Transverse colon (tissue), 4 donors: ENCODE data around the gene NUCKS1. TPM values are rescaled to one million over a fixed set of nuclear protein-coding genes. Genes with fewer than 3 reads are reported as not detected.

ENCODE experiments used
- DNase-seq: peaks from one replicate; pipeline ENCODE4 v3.0.0-alpha.2; 2019
- H3K27ac ChIP-seq, 4 donors: fragments of 200-600 bp; sonication (generic); 2 replicates each; pipeline ENCODE4 v1.5.1; 2016 to 2018; ENCODE audit warnings: inconsistent platforms in 4 of 4
- H3K27me3 ChIP-seq: fragments of 200-600 bp; sonication (generic); 2 replicates; pipeline ENCODE4 v1.5.1; 2017; ENCODE audit warnings: inconsistent platforms
- H3K36me3 ChIP-seq, 4 donors: fragments of 200-600 bp; sonication (generic); 2 replicates each; pipeline ENCODE4 v1.5.1; 2017 to 2019; ENCODE audit warnings: inconsistent platforms in 4 of 4
- H3K4me1 ChIP-seq, 4 donors: fragments of 200-600 bp; sonication (generic); 2 replicates each; pipeline ENCODE4 v1.5.1; 2017 to 2020; ENCODE audit warnings: inconsistent platforms in 4 of 4
- H3K4me3 ChIP-seq, 4 donors: fragments of 200-600 bp; sonication (generic); 1 replicate in 1 of 4; 2 replicates in 3 of 4; pipeline versions ENCODE4 v1.5.1 to v1.6.1; 2017 to 2019; ENCODE audit warnings: inconsistent platforms in 4 of 4
- H3K9me3 ChIP-seq, 2 donors: fragments of 200-600 bp; sonication (generic); 2 replicates each; pipeline ENCODE4 v1.5.1; 2017 to 2019; ENCODE audit warnings: inconsistent platforms in 2 of 2
- EP300 ChIP-seq: sonication (generic); formaldehyde crosslinking; IDR thresholded peaks from one replicate; pipeline ENCODE4 v1.6.1; 2017; ENCODE audit warnings: antibody characterized with exemption, low read depth
- POLR2A ChIP-seq: fragments of 450-650 bp; IDR thresholded peaks from one replicate; pipeline ENCODE4 v1.6.1; 2016; ENCODE audit warnings: antibody characterized with exemption, mild to moderate bottlenecking, moderate library complexity
- POLR2AphosphoS5 ChIP-seq, 3 donors: sonication (generic); formaldehyde crosslinking; IDR thresholded peaks; one replicate each; pipeline ENCODE4 v1.6.1; 2016; ENCODE audit warnings: antibody characterized with exemption in 3 of 3
- WGBS, 2 donors: methylation state at CpG; one replicate each; pipeline ENCODE4 v1.1.5; 2018; ENCODE audit warnings: low coverage in 1 of 2; 5-methylcytosine and 5-hydroxymethylcytosine counted together
- in situ Hi-C, 4 donors: fragments of 200-750 bp; cut with MboI; loops; one replicate each; pipeline versions ENCODE4 v1.15.0 to v1.15.1; 2017; ENCODE audit warnings: low sequenced_read_pairs in 3 of 4, low pct_ligation_motif_present in 1 of 4, low pct_unique_long_range_greater_than_20kb in 1 of 4
- intact Hi-C: fragments of 100-400 bp; cut with DNase I; formaldehyde crosslinking; loops from one replicate; pipeline ENCODE4 v1.15.1; 2023; ENCODE audit warnings: low total_unique reads
- total RNA-seq, 4 donors: library from RNA; depleted of rRNA; stranded (reverse); fragments of >200 nt; gene quantifications; one replicate each; pipeline ENCODE4 v1.1.0, GENCODE V29; 2016
- TF ChIP-seq, protein P1 (sequence below), 5 experiments: fragments of 200-600 bp in 3 of 5; fragments of 450-650 bp in 2 of 5; sonication (generic) in 3 of 5; IDR thresholded peaks; 1 replicate in 2 of 5; 2 replicates in 3 of 5; pipeline ENCODE4 v1.5.1; 2016 to 2017; ENCODE audit warnings: antibody characterized with exemption in 5 of 5, inconsistent platforms in 3 of 5, mild to moderate bottlenecking in 2 of 5, moderate library complexity in 1 of 5

The NUCKS1 gene
- total RNA-seq, 4 donors from 2014 or later: 21.7 to 45.7 (median 35.1) TPM

GRCh38 chr1:205741681-205742080, 8.3 kb downstream of the NUCKS1 start:
- peaks cover 6 to 61% (median 25%) of the 10 kb centered on the region in 4 donors for H3K4me1 ChIP-seq
- WGBS, 2 donors: 63 to 67% methylated on average over 1 of the region's 1 CpG
- intact Hi-C loops: no loop called here

DNA sequence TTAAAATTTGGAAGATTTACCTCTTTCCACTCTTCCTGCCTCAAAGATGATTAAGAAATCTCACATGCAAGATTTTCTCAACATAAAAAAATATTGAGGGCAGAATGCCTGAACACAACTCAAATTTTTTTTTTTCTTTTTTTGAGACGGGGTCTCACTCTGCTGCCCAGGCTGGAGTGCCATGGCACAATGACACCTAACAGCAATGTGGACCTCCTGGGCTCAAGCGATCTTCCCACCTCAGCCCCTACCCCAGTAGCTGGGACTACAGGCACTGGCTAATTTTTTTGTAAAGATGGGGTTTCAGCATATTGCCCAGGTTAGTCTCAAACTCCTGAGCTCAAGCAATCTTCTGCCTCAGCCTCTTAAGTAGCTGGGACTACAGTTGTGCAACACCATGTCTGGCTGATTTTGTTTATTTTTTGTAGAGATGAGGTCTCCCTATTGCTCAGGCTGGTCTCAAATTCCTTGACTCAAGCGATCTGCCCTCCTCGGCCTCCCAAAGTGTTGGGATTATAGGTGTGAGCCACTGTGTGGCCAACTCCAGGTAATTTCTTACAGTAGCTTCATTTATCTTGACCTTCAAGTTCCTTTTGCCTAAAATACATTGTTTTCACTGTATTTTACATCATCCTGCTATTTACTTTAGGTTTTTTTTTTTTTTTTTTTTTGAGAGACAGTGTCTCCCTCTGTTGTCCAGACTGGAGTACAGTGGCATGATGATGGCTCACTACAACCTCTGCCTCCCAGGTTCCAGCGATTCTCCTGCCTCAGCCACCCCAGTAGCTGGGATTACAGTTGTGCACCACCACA, 10.4 kb downstream of the NUCKS1 start:
- no peak overlapping the region for H3K27ac ChIP-seq
- peaks cover 4 to 45% (median 13%) of the 10 kb centered on the region in 4 donors for H3K4me1 ChIP-seq
- no peaks in the 10 kb centered on the region for H3K27me3 ChIP-seq
- no peak overlapping the region for H3K4me3 ChIP-seq
- WGBS, 2 donors: 61 to 71% methylated on average over 5 of the region's 5 CpGs
- no peaks in the 10 kb centered on the region for H3K9me3 ChIP-seq
- no peaks in the 10 kb centered on the region for H3K36me3 ChIP-seq
- no peak for DNase-seq
- in situ Hi-C loops (no loop called here), intact Hi-C loops (no loop called here)
- TF ChIP-seq POLR2A (no peak), POLR2AphosphoS5 (IDR thresholded peaks at IDR 0.05) (no peak), EP300 (no peak)
- TF ChIP-seq, protein P1, sequence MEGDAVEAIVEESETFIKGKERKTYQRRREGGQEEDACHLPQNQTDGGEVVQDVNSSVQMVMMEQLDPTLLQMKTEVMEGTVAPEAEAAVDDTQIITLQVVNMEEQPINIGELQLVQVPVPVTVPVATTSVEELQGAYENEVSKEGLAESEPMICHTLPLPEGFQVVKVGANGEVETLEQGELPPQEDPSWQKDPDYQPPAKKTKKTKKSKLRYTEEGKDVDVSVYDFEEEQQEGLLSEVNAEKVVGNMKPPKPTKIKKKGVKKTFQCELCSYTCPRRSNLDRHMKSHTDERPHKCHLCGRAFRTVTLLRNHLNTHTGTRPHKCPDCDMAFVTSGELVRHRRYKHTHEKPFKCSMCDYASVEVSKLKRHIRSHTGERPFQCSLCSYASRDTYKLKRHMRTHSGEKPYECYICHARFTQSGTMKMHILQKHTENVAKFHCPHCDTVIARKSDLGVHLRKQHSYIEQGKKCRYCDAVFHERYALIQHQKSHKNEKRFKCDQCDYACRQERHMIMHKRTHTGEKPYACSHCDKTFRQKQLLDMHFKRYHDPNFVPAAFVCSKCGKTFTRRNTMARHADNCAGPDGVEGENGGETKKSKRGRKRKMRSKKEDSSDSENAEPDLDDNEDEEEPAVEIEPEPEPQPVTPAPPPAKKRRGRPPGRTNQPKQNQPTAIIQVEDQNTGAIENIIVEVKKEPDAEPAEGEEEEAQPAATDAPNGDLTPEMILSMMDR (IDR thresholded peaks at IDR 0.05): no peak

More at GRCh38 chr1:205741681-205742080, 8.3 kb downstream of the NUCKS1 start:
- no peak overlapping the region for H3K4me3 ChIP-seq
- no peaks in the 10 kb centered on the region for H3K27me3 ChIP-seq
- H3K9me3 ChIP-seq: no peaks in the 10 kb centered on the region
- TF ChIP-seq POLR2A (no peak), POLR2AphosphoS5 (IDR thresholded peaks at IDR 0.05) (no peak), EP300 (no peak)
- TF ChIP-seq, protein P1 (IDR thresholded peaks at IDR 0.05): no peak
- in situ Hi-C loops: no loop called here
- no peaks in the 10 kb centered on the region for H3K36me3 ChIP-seq
- DNase-seq: no peak
- H3K27ac ChIP-seq: no peak overlapping the region

DNA sequence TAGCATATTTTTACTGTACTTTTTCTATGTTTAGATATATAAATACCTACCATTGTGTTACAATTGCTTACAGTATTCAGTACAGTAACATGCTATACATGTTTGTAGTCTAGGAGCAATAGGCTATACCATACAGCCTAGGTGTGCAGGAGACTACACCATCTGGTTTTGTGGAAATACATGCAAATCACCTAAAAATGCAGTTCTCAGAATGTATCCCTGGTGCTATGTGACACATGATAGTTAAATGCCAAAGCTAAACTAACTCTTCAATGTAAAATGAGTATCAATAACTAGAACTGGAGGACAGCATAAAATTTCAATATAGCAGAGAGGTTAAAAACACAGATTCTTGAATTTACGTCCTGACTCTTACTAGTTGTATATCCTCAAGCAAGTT, 14.8 kb downstream of the NUCKS1 start:
- no peak overlapping the region for H3K27ac ChIP-seq
- no peaks in the 10 kb centered on the region for H3K9me3 ChIP-seq
- TF ChIP-seq, protein P1 (IDR thresholded peaks at IDR 0.05): no peak
- TF ChIP-seq EP300 (no peak), POLR2A (no peak), POLR2AphosphoS5 (IDR thresholded peaks at IDR 0.05) (no peak)
- peaks cover 0 to 40% (median 9%) of the 10 kb centered on the region in 4 donors for H3K4me1 ChIP-seq
- DNase-seq: no peak
- in situ Hi-C loops: no loop called here
- WGBS, 2 donors: 80 to 100% methylated on average over 1 of the region's 1 CpG
- H3K27me3 ChIP-seq: no peaks in the 10 kb centered on the region
- intact Hi-C loops: no loop called here
- no peak overlapping the region for H3K4me3 ChIP-seq
- no peaks in the 10 kb centered on the region for H3K36me3 ChIP-seq

DNA sequence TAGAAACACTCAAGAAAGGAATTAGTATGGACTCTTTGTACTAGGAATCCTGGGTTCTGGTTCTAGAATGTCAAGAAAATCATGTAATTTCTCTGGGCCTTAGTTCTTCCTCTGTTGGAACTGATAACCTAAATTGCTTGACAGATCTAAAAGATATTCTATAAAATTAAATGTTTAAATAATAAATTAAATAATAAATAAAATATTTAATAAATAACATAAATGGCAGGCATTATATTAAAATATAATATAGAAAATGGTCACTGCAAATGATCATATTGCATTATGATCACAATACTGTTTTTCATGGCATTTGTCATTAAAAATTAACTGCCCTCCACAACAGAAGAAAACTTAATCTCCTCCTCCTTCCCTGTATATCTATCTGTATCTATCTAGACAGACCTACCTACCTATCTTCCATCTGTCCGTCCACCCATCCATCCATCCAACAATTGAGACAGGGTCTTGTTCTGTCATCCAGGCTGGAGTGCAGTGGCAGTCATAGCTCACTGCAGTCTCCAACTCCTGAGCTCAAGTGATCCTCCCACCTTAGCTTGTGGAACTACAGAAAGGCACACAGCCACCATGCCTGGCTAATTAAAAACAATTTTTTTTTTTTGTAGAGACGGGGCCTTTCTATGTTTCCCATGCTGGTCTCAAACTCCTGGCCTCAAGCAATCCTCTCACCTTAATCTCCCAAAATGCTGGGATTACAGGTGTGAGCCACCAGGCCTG, 16.4 kb downstream of the NUCKS1 start:
- Histone ChIP-seq H3K4me1 (peaks cover 0 to 26% (median 2%) of the 10 kb centered on the region in 4 donors), H3K36me3 (peaks cover 0 to 7% (median 2%) of the 10 kb centered on the region in 4 donors), H3K9me3 (no peaks in the 10 kb centered on the region), H3K27ac (no peak overlapping the region), H3K27me3 (no peaks in the 10 kb centered on the region), H3K4me3 (no peak overlapping the region)
- no peak for DNase-seq
- intact Hi-C loops (no loop called here), in situ Hi-C loops (no loop called here)
- 83 to 98% methylated on average over 1 to 2 of the region's 2 CpGs for WGBS, 2 donors
- TF ChIP-seq EP300 (no peak), POLR2A (no peak), POLR2AphosphoS5 (IDR thresholded peaks at IDR 0.05) (no peak)
- TF ChIP-seq, protein P1 (IDR thresholded peaks at IDR 0.05): no peak
